Activated CD4-positive, alpha-beta T cell treated with anti-CD3 and anti-CD28 coated beads, Interleukin-2, Interleukin-4, amounts not matched to agents 100 ng/mL and 50 ng/mL, durations not matched to agents 16 hours and 8 hours (primary cell): ENCODE results near the gene PCGF6.
"Not testable (repeated sequence)": the region's sequence is repeated elsewhere in the genome, so short reads cannot be mapped to it uniquely, and the experiment has no call there.

Experiments
- DNase-seq: peaks from one replicate; pipeline ENCODE4 v3.0.0-alpha.2; 2020; ENCODE audit warnings: low spot score

Gene PCGF6, protein sequence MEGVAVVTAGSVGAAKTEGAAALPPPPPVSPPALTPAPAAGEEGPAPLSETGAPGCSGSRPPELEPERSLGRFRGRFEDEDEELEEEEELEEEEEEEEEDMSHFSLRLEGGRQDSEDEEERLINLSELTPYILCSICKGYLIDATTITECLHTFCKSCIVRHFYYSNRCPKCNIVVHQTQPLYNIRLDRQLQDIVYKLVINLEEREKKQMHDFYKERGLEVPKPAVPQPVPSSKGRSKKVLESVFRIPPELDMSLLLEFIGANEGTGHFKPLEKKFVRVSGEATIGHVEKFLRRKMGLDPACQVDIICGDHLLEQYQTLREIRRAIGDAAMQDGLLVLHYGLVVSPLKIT

GRCh38 chr10:103350517-103351260 is at the start of gene PCGF6:
Gene PCGF6, minus strand, starts transcription at chr10:103351140. Its CDS starts 74 bp downstream, at chr10:103351066.
- DNase-seq, result peak; percentile 83

GRCh38 chr10:103397191-103397825 is 46.4 kb upstream of the PCGF6 start:
- DNase-seq, result no peak

- DNase-seq, result no peak
Measured at GRCh38 chr10:103396789-103397087, 45.8 kb upstream of the PCGF6 start.

DNA sequence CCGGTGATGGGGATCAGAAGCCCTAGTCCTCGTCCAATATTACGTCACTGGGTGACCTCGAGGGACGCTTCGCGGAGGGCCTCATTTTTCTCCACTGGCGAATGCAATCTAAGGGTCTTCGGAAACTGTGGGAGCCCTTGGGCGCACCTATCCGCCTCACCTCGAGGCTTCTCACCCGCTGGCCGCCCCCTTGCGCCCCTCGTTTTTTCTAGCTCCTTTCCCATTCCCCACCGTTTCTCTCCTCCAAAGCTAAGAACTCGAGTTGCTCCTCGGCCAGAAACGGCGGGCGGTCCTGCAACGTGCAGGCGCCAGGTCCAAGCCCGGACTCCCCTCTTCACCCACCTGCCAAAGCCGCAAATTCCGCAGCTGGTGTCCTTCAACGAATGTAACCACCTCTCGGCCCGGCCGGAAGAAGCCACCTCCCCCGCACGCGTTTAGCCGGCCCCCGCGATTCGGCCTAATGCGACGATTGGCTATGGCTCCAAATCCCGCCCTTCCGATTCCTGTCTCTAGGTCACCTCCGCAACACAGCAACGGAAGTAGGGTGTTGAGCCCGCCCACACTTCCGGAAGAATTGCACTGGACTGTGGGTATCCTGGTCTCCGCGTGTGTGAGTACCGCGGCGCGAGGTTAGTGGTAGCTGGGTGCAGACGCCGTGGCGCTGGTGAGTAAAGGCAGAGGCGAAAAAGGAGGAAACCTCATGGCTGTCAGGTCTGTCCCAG is 45.3 kb upstream of the PCGF6 start, which contains the start of the genes ATP5MK and PDCD11:
ATP5MK (minus strand) TSS at position 409 of the 722 bp plus-strand sequence. CDS start 4,018 bp downstream, outside the sequence.
PDCD11 (plus strand) TSS at position 560 of the 722 bp plus-strand sequence. CDS start 1,801 bp downstream, outside the sequence.
- DNase-seq, result peak; percentile 99

GRCh38 chr10:103395754-103396066 is 44.8 kb upstream of the PCGF6 start:
- DNase-seq, result no peak

- no peak for DNase-seq
Measured at GRCh38 chr10:103394180-103394579, 43.2 kb upstream of the PCGF6 start.

- DNase-seq, result no peak
Measured at GRCh38 chr10:103382769-103383168, 31.8 kb upstream of the PCGF6 start.

DNA sequence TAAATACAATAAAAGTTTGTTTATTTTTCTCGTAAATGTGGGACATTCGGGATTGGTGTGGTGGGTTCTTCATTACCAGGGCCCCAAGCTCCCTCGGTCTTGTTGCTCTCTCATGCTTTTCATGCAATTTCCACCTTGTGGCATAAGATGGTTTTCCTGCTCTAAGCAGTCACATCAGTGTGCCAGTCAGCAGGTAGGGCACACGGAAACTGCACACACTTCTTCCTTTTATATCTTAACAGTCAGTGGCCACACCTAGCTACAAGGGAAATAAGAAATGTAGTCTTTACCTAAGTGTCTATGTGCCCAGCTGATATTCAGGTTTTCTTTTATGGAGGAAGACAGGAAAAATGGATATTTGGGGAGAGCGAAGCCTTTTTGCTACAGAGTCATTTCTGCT is 23.3 kb upstream of the PCGF6 start:
- DNase-seq, result no peak

- no peak for DNase-seq
Measured at GRCh38 chr10:103373544-103373943, 22.6 kb upstream of the PCGF6 start.

- DNase-seq, result peak; percentile 96
Measured at GRCh38 chr10:103367782-103368518, 17.0 kb upstream of the PCGF6 start, which contains the start of gene TAF5. Gene TAF5, plus strand, starts transcription at chr10:103367976. Its CDS starts 14 bp downstream, at chr10:103367990.

GRCh38 chr10:103367379-103367781 is 16.4 kb upstream of the PCGF6 start:
- no peak for DNase-seq

- not testable (repeated sequence) for DNase-seq
Measured at GRCh38 chr10:103360791-103361190, 9.9 kb upstream of the PCGF6 start.

DNA sequence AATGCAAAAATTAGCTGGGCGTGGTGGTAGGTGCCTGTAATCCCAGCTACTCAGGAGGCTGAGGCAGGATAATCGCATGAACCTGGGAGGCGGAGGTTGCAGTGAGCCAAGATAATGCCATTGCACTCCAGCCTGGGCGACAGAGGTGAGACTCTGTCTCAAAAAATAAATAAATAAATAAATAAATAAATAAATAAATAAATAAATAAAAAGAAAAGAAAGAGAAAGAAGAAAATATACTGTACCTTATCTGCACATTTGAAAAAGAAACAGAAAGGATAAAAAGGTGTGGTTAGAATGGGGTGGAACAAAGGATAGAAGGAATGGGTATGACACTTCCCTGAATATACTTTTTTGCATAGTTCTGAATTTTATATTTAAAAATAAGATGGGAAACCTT is 8.6 kb upstream of the PCGF6 start:
- not testable (repeated sequence) for DNase-seq

GRCh38 chr10:103355906-103356599 is 5.1 kb upstream of the PCGF6 start:
- DNase-seq, result no peak

DNA sequence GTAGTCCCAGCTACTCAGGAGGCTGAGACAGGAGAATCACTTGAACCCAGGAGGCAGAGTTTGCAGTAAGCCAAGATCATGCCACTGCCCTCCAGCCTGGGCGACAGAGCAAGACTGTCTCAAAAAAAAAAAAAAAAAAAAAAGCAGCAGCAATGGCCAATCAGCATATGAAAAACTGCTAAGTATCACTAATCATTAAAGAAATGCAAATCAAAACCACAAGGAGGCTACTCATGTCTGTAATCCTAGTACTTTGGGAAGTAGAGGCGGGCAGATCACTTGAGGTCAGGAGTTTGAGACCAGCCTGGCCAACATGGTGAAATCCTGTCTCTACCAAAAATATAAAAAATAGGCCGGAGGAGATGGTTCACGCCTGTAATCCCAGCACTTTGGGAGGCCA is 3.6 kb upstream of the PCGF6 start:
- DNase-seq, result not testable (repeated sequence)

DNA sequence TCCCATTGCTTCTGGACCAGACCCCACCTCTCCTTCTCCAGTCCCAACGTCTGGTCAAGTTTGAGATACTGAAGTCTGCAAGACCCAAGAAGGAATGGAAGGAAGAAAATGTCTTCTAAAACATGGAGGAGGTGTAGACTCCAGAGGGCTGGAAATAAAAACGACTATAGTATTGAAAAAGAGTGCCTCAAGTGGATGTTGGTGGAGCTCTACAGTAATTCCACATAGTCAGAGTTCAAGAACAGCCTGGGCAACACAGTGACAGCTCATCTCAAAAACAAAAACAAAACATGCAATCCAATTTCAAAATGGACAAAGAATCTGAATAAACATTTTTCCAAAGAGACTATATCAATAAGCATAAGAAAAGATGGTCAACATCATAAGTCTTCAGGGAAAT is 2.3 kb upstream of the PCGF6 start:
- no peak for DNase-seq

GRCh38 chr10:103350175-103350516 is 794 bp downstream of the PCGF6 start:
- no peak for DNase-seq

DNA sequence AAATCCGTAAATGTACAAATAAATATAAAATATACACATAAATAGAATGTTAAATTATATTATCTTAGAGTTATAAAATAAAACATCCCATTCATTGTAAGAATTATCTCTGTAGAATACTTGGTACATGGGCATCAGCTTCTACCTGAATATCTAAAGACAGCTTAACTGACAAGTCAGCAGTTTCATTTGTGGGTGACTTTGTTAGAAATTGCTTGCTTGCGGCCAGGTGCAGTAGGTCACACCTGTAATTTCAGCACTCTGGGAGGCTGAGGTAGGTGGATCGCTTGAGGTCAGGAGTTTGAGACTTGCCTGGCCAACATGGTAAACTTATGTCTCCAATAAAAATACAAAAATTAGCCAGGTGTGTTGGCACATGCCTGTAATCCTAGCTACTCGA is 14.6 kb downstream of the PCGF6 start:
- no peak for DNase-seq

DNA sequence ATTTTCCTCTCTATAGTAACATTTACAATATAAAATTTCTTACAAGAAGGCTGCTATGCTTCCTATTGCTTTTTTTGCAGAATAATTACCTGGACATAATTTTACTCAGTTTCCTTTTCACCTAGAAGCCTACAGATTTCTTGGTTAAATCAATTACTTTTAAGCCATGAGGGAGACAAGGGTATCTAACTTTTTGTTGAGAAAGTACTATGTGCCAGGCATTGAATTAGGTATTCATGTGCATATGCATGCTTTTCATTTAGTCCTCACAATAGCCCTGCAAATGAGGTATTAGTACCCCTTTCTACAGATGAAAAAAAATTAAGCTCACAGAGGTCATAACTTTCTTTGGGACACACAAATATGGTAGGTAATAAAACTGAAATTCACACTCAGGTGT is 16.4 kb downstream of the PCGF6 start:
- DNase-seq, result no peak

DNA sequence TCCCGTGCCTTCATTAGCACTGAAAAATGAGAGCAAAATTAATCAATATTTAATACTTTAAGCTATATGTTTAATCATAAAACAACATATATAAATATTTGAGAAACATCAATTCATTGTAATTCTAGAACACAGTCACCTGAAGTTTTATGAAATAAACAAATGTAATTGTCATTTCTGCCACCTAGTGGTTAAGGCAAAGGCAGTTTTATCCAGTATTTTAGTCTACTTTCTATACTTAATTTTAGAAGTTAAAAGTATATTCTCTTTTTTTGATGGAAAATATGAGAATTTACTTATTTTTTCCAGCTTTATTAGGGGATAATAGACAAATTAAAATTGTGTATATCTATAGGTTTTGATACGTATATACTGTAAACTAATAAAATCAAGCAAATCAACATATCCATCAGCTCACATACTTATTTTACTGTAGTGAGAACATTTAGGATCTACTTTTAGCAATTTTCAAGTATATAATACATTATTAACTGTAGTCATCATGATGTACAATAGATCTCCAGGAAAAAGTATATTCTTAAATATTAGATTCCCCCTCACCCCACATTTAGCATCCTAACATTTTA is 16.9 kb downstream of the PCGF6 start:
- DNase-seq, result peak; percentile 24

DNA sequence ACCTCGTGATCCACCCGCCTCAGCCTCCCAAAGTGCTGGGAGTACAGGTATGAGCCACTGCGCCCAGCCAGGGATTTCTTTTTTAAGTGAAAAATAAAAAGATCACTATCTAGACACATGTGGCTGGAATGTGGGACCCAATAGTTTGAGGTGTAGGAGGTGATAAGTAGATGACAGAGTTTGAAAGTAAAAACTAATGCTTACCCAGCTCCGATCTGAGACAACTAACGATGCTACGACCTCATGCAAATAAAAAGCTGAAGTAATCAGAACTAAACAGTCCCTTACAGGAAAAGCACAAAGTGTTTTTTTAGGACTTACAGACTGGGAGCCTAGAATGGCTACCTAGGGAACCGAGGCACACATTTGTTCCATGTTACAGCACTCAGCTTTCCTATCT is 23.0 kb downstream of the PCGF6 start:
- peak; percentile 11 for DNase-seq
